ENCODE measurements around the gene HMGA1. TPM values are rescaled to one million over a fixed set of nuclear protein-coding genes. Genes with fewer than 3 reads are reported as not detected.
"Not testable (repeated sequence)": the region's sequence is repeated elsewhere in the genome, so short reads cannot be mapped to it uniquely, and the experiment has no call there.

HMGA1 gene
- total and polyA plus RNA-seq, 8 donors = 17.0 to 38.7 (median 21.5) TPM

- Histone ChIP-seq H3K36me3 (no peaks in the 10 kb centered on the region), H3K4me3 (no peak overlapping the region), H3K27ac (no peak overlapping the region), H3K9me3 (no peaks in the 10 kb centered on the region), H3K27me3 (no peaks in the 10 kb centered on the region), H3K4me1 (peaks cover 0 to 9% (median 0%) of the 10 kb centered on the region in 3 donors)
- peak in 1 of 6 donors; percentile 35 for DNase-seq
- no peak for ATAC-seq
- WGBS, 2 donors = 79 to 86% methylated on average over 7 of the region's 7 CpGs
- FAIRE-seq = no peak
- TF ChIP-seq CTCF (IDR thresholded peaks at IDR 0.05) = no peak
- intact Hi-C loops (cut with DNase I) = loop anchor here in 1 of 3 donors (10.0 kb wide), 1 partner anchor 172 kb away; no protein-coding TSS in a partner anchor
These were observed 5.8 kb downstream of the HMGA1 start for GRCh38 chr6:34242252-34243130.

GRCh38 chr6:34243131-34243771, 6.6 kb downstream of the HMGA1 start:
- FAIRE-seq = no peak

GRCh38 chr6:34243901-34244884, 7.5 kb downstream of the HMGA1 start:
- intact Hi-C loops (cut with DNase I) = loop anchor here in 1 of 3 donors (10.0 kb wide), 1 partner anchor 171 kb away; no protein-coding TSS in a partner anchor
- H3K4me3 ChIP-seq = no peak overlapping the region
- no peak for TF ChIP-seq CTCF (IDR thresholded peaks at IDR 0.05)
- H3K27ac ChIP-seq = no peak overlapping the region
- no peaks in the 10 kb centered on the region for H3K27me3 ChIP-seq
- DNase-seq (peak in 2 of 6 donors; percentile 41 to 67), ATAC-seq (peak in 1 of 4 donors; percentile 28), FAIRE-seq (no peak)
- WGBS, 2 donors = 64 to 66% methylated on average over 17 to 19 of the region's 19 CpGs
- no peaks in the 10 kb centered on the region for H3K9me3 ChIP-seq
- H3K36me3 ChIP-seq = no peaks in the 10 kb centered on the region
- H3K4me1 ChIP-seq = no peaks in the 10 kb centered on the region

More at GRCh38 chr6:34243131-34243771, 6.6 kb downstream of the HMGA1 start:
- no peak overlapping the region for H3K4me3 ChIP-seq
- peaks cover 0 to 8% (median 0%) of the 10 kb centered on the region in 3 donors for H3K4me1 ChIP-seq
- WGBS, 2 donors = 73 to 81% methylated on average over 5 of the region's 5 CpGs
- intact Hi-C loops (cut with DNase I) = loop anchor here in 1 of 3 donors (10.0 kb wide), 1 partner anchor 172 kb away; no protein-coding TSS in a partner anchor
- H3K27ac ChIP-seq = no peak overlapping the region
- ATAC-seq = no peak
- no peaks in the 10 kb centered on the region for H3K36me3 ChIP-seq
- H3K9me3 ChIP-seq = no peaks in the 10 kb centered on the region
- H3K27me3 ChIP-seq = no peaks in the 10 kb centered on the region
- no peak for TF ChIP-seq CTCF (IDR thresholded peaks at IDR 0.05)
- peak in 1 of 6 donors; percentile 16 for DNase-seq

- peak in 1 of 6 donors; percentile 40 for DNase-seq
- H3K27ac ChIP-seq, H3K27me3 ChIP-seq, H3K4me3 ChIP-seq, H3K4me1 ChIP-seq, H3K9me3 ChIP-seq, FAIRE-seq, ATAC-seq, H3K36me3 ChIP-seq: not testable (repeated sequence)
- intact Hi-C loops (cut with DNase I) = loop anchor here in 2 of 3 donors (5.0 to 10.0 kb wide), 2 partner anchors 170 to 172 kb away; no protein-coding TSS in a partner anchor
- 86% methylated on average over 10 to 13 of the region's 13 CpGs for WGBS, 2 donors
These were observed 8.5 kb downstream of the HMGA1 start for GRCh38 chr6:34245032-34245760.

GRCh38 chr6:34245761-34246140, 9.1 kb downstream of the HMGA1 start:
- H3K4me3 ChIP-seq, FAIRE-seq, H3K36me3 ChIP-seq, H3K9me3 ChIP-seq, ATAC-seq, H3K27ac ChIP-seq, H3K4me1 ChIP-seq, H3K27me3 ChIP-seq: not testable (repeated sequence)
- intact Hi-C loops (cut with DNase I) = loop anchor here in 2 of 3 donors (5.0 to 10.0 kb wide), 2 partner anchors 169 to 172 kb away; no protein-coding TSS in a partner anchor
- peak in 1 of 6 donors; percentile 21 for DNase-seq
- WGBS, 2 donors = 76 to 80% methylated on average over 7 of the region's 7 CpGs

Data from pancreas (tissue), 10 donors.